Measurements from ENCODE around the gene PARD3B. TPM values are rescaled to one million over a fixed set of nuclear protein-coding genes. Genes with fewer than 3 reads are reported as not detected.

Gene PARD3B
- total RNA-seq, 1 donor from 2014 or later, result 28.0 TPM

DNA sequence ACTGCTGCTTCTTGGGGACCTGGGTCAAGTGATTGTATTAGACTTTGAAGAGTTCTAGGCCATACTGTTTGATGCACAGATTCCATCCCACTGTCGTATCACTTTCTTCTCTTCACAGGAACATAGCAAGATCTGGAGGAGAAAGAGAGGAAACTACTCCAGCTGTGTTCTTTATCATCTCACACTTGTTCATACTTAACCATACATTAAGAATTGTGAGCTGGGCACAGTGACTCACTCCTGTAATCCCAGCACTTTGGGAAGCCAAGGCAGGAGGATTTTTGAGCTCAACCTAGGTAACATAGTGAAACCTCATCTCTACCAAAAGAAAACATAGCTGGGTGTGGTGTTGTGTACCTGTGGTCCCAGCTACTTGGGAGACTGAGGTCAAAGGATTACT is 111.7 kb downstream of the PARD3B start:
- DNase-seq (ENCODE audit: low spot score), result no peak

- DNase-seq (ENCODE audit: low spot score), result no peak
These were observed 117.7 kb downstream of the PARD3B start for GRCh38 chr2:204662956-204663355.

DNA sequence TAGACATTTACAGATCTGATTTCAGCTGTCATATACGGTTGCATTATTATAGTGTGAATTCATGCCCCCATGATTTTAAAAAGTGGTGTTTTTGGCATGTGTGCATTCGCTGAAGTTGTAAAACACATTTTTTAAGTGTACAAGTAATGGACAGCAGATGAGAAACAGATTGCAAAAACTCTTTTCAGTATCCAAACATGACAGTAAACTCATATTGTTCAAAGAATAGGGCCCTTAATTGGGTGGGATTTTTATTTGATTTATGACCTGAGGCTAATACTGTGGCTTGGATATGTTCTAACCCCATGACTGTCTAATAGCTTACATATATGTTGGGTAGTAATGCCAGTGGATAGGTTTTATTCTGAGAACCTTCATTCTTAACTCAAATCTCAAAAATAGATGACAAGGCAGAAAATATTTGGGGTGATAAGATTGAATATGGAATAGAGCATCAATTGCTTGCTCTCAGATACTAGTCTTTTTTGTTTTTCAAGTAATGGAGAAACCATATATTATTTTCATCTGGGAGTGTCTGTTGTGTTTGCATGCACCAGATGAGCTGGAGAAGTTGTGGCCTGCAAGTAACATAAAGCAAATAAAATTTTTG is 118.6 kb downstream of the PARD3B start:
- DNase-seq (ENCODE audit: low spot score), result no peak

- DNase-seq (ENCODE audit: low spot score), result no peak
These were observed 119.4 kb downstream of the PARD3B start for GRCh38 chr2:204664708-204665121.

DNA sequence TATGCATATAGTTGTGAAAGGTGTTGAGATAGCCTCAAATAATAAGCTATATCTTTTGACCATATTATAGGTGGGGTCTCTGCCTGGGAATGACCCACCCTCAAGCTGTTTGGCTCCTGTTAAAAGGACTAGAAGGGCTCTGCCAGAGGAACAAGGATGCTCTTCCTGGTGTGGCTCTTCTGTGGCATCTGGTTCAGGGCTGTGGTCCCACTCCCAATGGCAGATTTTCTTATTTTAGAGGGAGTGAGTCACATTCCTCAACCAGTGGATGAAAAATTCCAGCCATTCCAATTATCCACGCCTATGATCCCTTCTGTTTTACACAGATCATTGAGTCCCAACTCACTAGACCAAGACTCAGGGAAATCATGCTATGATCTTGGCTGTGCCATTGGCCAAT is 119.9 kb downstream of the PARD3B start:
- DNase-seq (ENCODE audit: low spot score), result no peak

- no peak for DNase-seq (ENCODE audit: low spot score)
These were observed 120.5 kb downstream of the PARD3B start for GRCh38 chr2:204665771-204666170.

DNA sequence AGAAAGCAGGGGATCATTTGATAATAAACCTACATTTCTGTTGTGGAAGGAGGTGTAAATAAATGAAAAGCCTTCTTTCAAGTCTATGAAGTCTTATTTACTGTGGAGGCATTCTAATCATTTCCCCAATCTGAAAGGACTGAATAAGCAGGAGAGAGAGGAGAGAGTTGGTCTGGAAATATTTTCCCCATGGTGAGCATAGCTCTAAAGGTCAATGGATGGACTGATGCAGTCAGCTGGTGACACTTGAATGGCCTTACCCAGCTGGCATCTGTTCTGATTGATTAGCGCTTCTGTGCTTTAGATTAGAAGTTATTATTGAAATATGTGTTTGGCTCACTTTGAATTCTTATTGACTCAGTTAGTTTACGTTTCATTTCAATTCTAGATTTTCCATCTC is 122.7 kb downstream of the PARD3B start:
- no peak for DNase-seq (ENCODE audit: low spot score)

- no peak for DNase-seq (ENCODE audit: low spot score)
These were observed 124.1 kb downstream of the PARD3B start for GRCh38 chr2:204669382-204669781.

GRCh38 chr2:204670124-204670523 is 124.8 kb downstream of the PARD3B start:
- DNase-seq (ENCODE audit: low spot score), result no peak

DNA sequence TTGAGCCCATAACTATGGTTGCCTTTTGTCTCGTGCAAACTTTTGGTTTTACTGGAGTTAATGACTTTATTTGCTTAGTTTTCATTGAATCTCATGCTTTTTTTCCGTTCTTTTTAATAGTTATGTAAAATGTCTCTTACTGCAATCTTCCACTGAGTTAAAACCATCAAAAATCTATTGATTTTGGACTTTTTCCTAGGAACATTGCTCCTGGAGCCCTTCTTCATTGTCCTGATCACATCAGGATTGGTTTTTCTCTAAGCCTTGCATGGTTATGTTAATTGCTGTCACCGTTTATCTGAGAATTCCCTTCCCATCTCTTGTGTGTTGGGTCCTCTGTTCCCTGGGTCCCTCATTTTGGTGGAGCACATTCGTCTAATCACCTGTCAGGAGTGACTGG is 125.5 kb downstream of the PARD3B start:
- no peak for DNase-seq (ENCODE audit: low spot score)

DNA sequence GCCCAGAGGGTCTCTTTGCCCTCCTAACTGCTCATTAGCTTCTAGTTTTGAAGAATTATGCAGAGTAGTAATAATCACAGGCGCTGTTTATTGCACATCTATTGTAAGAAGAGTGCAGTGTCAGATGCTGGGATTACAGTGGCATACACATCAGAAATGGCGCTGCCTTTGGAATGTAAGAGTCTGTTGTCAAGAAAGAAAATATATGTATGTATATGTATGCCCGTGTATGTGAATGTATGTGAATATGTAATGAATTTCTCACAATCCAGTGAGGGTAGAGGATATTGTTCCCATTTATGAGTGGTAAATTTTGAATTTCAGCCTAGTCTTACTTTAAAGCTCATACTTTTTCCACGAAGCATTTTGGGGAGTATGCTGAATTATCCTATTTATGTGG is 127.5 kb downstream of the PARD3B start:
- no peak for DNase-seq (ENCODE audit: low spot score)

DNA sequence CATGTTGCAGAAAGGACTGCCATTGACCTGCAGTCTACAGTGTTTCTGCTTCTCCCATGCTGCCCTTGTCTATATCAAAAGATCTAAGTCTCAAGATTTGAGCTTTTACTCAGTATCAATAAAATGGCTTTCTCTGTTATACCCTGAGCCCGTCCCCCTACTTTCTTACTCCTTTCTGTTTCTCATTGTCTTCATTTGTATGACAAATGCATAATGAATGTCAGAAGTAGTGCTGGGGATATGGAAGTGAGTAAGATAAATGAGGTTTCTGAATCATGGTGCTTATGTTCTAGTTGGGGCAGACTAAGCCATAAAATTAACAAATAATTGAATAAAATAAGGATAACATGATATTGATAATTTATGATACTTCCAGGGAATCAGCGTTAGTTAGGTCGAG is 128.6 kb downstream of the PARD3B start:
- DNase-seq (ENCODE audit: low spot score), result no peak

DNA sequence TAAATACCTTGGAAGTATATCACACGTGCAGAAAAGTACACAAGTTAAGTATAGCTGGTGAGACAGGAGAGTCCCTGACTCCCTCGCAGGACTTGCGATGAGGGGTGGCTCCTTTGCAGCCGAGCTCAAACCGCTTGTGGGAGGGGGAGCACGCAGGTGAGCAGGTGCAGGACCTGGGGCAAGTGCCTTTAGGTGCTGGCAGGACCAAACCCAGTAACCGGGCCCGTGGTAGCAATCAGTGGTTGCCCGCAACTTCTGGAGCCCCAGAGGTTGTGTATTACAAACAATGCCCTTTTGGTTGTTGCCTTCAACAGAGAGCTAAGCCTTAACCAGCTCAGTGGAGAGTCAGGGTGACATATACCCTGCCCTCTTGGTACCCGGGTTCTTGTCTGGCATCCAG is 132.8 kb downstream of the PARD3B start:
- DNase-seq (ENCODE audit: low spot score), result no peak

GRCh38 chr2:204680576-204680975 is 135.3 kb downstream of the PARD3B start:
- DNase-seq (ENCODE audit: low spot score), result no peak

GRCh38 chr2:204681412-204681811 is 136.1 kb downstream of the PARD3B start:
- DNase-seq (ENCODE audit: low spot score), result no peak

DNA sequence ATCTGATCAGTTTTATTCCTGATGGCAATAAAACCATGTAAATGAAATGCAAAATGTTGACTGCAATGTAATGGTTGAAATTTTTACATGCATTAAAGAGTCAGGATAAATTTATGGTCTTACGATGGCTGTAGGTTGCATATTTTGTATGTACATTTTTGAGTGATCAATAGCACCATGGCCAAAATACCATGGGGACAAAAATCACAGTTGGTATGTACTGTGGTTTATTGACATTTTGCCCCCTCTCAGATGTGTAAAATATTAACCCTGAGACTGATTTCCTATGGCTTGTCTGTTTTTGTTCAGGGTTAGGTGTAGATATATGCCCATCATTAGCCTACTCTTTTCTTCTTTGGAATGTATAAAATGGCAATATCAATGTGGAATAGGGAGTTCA is 138.1 kb downstream of the PARD3B start:
- no peak for DNase-seq (ENCODE audit: low spot score)

DNA sequence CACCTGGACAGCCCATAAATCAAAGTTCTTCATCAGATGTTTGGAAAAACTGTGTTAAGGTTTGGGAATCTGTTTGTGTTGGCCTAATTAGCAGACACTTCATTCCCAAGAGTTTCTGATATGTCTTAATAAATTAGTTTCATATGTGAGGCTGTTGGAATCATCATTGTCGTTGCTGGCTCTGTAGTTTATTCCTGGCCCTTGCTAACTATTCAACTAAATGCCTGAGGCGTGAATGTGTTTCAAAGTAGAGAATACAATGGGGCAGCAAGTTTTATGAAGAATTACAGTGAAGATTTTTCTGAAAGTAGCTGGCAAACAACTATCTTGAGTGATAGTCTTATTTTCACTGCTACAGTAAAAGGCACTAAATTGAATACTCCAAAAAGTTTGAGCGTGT is 141.1 kb downstream of the PARD3B start:
- no peak for DNase-seq (ENCODE audit: low spot score)

DNA sequence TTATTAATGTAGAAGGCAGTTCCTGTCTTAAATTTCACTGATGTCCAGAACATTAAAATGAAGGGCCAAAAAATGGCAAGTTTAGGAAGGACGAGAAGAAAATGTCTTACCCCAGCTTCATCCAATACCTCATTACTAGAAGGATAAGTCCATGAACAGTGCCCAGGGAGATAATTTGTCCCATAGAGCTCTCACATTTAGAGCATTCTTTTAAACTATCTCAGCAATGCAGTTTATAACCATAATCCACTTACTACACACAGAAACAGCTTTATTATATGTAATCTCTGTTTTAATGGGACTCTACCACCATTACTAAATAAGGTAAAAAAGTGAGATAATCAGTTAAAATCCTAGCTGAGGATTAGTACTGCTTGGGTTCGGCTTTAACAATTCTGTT is 142.5 kb downstream of the PARD3B start:
- DNase-seq (ENCODE audit: low spot score), result no peak

DNA sequence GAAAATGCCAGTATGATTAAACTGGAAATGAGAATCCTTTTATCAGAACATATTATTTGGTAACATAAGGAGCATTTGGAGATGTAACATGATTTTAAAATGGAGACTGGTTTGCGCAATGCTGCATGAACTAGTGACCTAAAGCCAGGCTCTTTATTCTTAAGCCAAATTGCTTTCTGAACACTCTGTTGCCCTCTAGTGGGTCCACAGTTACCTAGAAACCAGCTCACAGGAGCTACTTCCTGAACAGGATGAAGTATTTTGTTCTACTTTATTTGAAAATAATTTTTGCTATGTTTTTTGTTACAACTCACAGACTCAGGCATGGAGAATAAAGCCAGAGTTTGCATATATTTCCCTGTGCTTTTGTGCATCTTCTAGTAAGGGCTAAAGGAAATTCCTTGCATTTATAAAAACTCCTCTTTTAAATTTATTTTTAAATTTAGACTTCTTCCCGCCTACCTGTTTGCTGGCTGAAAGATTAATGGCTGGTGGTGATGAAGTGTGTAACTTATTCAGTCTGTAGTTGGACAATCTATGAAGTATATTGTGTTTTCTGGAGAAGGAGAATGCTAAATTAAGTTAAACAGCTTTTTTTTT is 146.7 kb downstream of the PARD3B start:
- peak; percentile 73 for DNase-seq (ENCODE audit: low spot score)

DNA sequence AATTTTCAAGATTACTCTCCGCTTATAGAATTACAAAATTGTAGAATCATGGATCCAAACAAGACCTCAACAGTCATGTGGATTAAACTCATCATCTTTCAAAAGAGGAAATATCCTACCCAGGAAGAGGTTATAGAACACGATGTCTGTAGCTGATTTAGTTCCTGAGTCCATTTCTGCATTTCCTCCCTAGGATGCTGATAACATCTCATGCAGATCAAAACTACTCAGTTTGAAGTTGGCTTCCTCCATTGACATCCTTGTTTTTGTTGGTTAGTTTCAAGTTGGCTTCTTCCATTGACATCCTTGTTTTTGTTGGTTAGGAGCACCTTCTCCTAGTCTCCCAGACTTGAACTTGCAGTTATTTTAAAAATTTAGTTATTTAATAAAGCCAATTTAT is 147.5 kb downstream of the PARD3B start:
- no peak for DNase-seq (ENCODE audit: low spot score)

- no peak for DNase-seq (ENCODE audit: low spot score)
These were observed 148.0 kb downstream of the PARD3B start for GRCh38 chr2:204693262-204693661.

DNA sequence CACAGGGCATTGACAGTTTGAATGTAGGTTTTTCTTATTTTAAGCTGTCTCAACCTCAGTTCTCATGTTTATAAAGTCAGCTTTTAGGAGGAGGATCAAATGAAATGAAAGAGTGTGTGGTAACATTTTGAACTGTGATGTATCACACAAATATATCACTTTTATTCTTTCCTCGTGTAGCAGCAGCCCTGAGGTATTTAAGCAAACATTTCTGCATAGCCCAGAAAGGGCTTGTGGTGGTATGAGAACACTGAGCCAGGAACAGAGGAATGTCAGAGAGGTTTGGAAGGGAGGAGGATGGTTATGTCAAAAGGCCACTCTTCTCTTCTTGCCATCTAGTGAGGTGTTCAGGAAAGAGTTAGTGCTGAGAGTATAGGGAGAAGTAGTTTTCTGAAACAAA is 150.2 kb downstream of the PARD3B start:
- no peak for DNase-seq (ENCODE audit: low spot score)

DNA sequence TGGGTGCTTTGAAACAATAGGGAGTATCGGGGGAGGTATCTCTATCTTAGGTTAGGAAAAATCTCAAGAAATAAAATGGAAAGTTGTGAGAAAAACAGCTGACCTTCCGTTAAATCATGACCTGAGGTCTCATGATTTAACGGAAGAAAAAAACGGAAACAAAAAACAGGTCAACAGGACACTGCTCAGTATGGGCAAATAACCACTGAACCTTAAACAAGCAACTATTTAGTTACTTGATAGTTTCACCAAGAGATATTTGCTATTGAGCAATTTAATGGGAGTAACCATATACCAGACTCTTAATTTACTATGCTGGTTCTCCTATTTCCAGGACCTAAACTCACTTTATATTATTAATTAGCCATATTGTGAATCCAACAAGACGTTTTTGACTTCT is 150.8 kb downstream of the PARD3B start:
- DNase-seq (ENCODE audit: low spot score), result no peak

All from mucosa of gallbladder (tissue), 1 donor.